ENCODE data around the gene NAA11.

Gene NAA11

GRCh38 chr4:79334341-79334740 is 8.5 kb upstream of the NAA11 start:
- Histone ChIP-seq H3K36me3 (ENCODE audit: insufficient read depth, low read length) (no peaks in the 10 kb centered on the region), H3K4me1 (ENCODE audit: insufficient read depth, low read length) (no peaks in the 10 kb centered on the region), H3K9ac (ENCODE audit: low read depth, low read length) (no peak overlapping the region), H3K9me3 (ENCODE audit: control insufficient read depth, insufficient read depth, low read length) (no peaks in the 10 kb centered on the region)

- Histone ChIP-seq H3K36me3 (ENCODE audit: insufficient read depth, low read length) (no peaks in the 10 kb centered on the region), H3K4me1 (ENCODE audit: insufficient read depth, low read length) (no peaks in the 10 kb centered on the region), H3K9me3 (ENCODE audit: control insufficient read depth, insufficient read depth, low read length) (no peaks in the 10 kb centered on the region), H3K9ac (ENCODE audit: low read depth, low read length) (no peak overlapping the region)
These were observed 5.4 kb upstream of the NAA11 start for GRCh38 chr4:79331126-79331876.

GRCh38 chr4:79330720-79331119 is 4.9 kb upstream of the NAA11 start:
- H3K9me3 ChIP-seq (ENCODE audit: control insufficient read depth, insufficient read depth, low read length), result no peaks in the 10 kb centered on the region
- no peak overlapping the region for H3K9ac ChIP-seq (ENCODE audit: low read depth, low read length)
- H3K4me1 ChIP-seq (ENCODE audit: insufficient read depth, low read length), result no peaks in the 10 kb centered on the region
- no peaks in the 10 kb centered on the region for H3K36me3 ChIP-seq (ENCODE audit: insufficient read depth, low read length)

- H3K36me3 ChIP-seq (ENCODE audit: insufficient read depth, low read length), result no peaks in the 10 kb centered on the region
- H3K9me3 ChIP-seq (ENCODE audit: control insufficient read depth, insufficient read depth, low read length), result no peaks in the 10 kb centered on the region
- no peaks in the 10 kb centered on the region for H3K4me1 ChIP-seq (ENCODE audit: insufficient read depth, low read length)
- H3K9ac ChIP-seq (ENCODE audit: low read depth, low read length), result no peak overlapping the region
These were observed 425 bp downstream of the NAA11 start for GRCh38 chr4:79325436-79325835.

- Histone ChIP-seq H3K9ac (ENCODE audit: low read depth, low read length) (no peak overlapping the region), H3K36me3 (ENCODE audit: insufficient read depth, low read length) (no peaks in the 10 kb centered on the region), H3K4me1 (ENCODE audit: insufficient read depth, low read length) (no peaks in the 10 kb centered on the region), H3K9me3 (ENCODE audit: control insufficient read depth, insufficient read depth, low read length) (no peaks in the 10 kb centered on the region)
These were observed 5.9 kb downstream of the NAA11 start for GRCh38 chr4:79319975-79320374.

- H3K9me3 ChIP-seq (ENCODE audit: control insufficient read depth, insufficient read depth, low read length), result no peaks in the 10 kb centered on the region
- H3K4me1 ChIP-seq (ENCODE audit: insufficient read depth, low read length), result no peaks in the 10 kb centered on the region
- H3K36me3 ChIP-seq (ENCODE audit: insufficient read depth, low read length), result no peaks in the 10 kb centered on the region
- no peak overlapping the region for H3K9ac ChIP-seq (ENCODE audit: low read depth, low read length)
These were observed 8.2 kb downstream of the NAA11 start for GRCh38 chr4:79317711-79318110.

- no peaks in the 10 kb centered on the region for H3K9me3 ChIP-seq (ENCODE audit: control insufficient read depth, insufficient read depth, low read length)
- H3K4me1 ChIP-seq (ENCODE audit: insufficient read depth, low read length), result no peaks in the 10 kb centered on the region
- no peak overlapping the region for H3K9ac ChIP-seq (ENCODE audit: low read depth, low read length)
- no peaks in the 10 kb centered on the region for H3K36me3 ChIP-seq (ENCODE audit: insufficient read depth, low read length)
These were observed 10.0 kb downstream of the NAA11 start for GRCh38 chr4:79315891-79316290.

- no peaks in the 10 kb centered on the region for H3K36me3 ChIP-seq (ENCODE audit: insufficient read depth, low read length)
- no peak overlapping the region for H3K9ac ChIP-seq (ENCODE audit: low read depth, low read length)
- no peaks in the 10 kb centered on the region for H3K9me3 ChIP-seq (ENCODE audit: control insufficient read depth, insufficient read depth, low read length)
- no peaks in the 10 kb centered on the region for H3K4me1 ChIP-seq (ENCODE audit: insufficient read depth, low read length)
These were observed 14.6 kb downstream of the NAA11 start for GRCh38 chr4:79311279-79311678.

- no peaks in the 10 kb centered on the region for H3K36me3 ChIP-seq (ENCODE audit: insufficient read depth, low read length)
- H3K9ac ChIP-seq (ENCODE audit: low read depth, low read length), result no peak overlapping the region
- H3K9me3 ChIP-seq (ENCODE audit: control insufficient read depth, insufficient read depth, low read length), result no peaks in the 10 kb centered on the region
- H3K4me1 ChIP-seq (ENCODE audit: insufficient read depth, low read length), result no peaks in the 10 kb centered on the region
These were observed 16.9 kb downstream of the NAA11 start for GRCh38 chr4:79308971-79309370.

GRCh38 chr4:79308137-79308536 is 17.7 kb downstream of the NAA11 start:
- Histone ChIP-seq H3K9me3 (ENCODE audit: control insufficient read depth, insufficient read depth, low read length) (no peaks in the 10 kb centered on the region), H3K9ac (ENCODE audit: low read depth, low read length) (no peak overlapping the region), H3K36me3 (ENCODE audit: insufficient read depth, low read length) (no peaks in the 10 kb centered on the region), H3K4me1 (ENCODE audit: insufficient read depth, low read length) (no peaks in the 10 kb centered on the region)

GRCh38 chr4:79306795-79307194 is 19.1 kb downstream of the NAA11 start:
- no peaks in the 10 kb centered on the region for H3K9me3 ChIP-seq (ENCODE audit: control insufficient read depth, insufficient read depth, low read length)
- H3K4me1 ChIP-seq (ENCODE audit: insufficient read depth, low read length), result no peaks in the 10 kb centered on the region
- no peak overlapping the region for H3K9ac ChIP-seq (ENCODE audit: low read depth, low read length)
- no peaks in the 10 kb centered on the region for H3K36me3 ChIP-seq (ENCODE audit: insufficient read depth, low read length)

- no peaks in the 10 kb centered on the region for H3K4me1 ChIP-seq (ENCODE audit: insufficient read depth, low read length)
- no peaks in the 10 kb centered on the region for H3K36me3 ChIP-seq (ENCODE audit: insufficient read depth, low read length)
- no peaks in the 10 kb centered on the region for H3K9me3 ChIP-seq (ENCODE audit: control insufficient read depth, insufficient read depth, low read length)
- H3K9ac ChIP-seq (ENCODE audit: low read depth, low read length), result no peak overlapping the region
These were observed 25.6 kb downstream of the NAA11 start for GRCh38 chr4:79300280-79300679.

- no peak overlapping the region for H3K9ac ChIP-seq (ENCODE audit: low read depth, low read length)
- no peaks in the 10 kb centered on the region for H3K4me1 ChIP-seq (ENCODE audit: insufficient read depth, low read length)
- no peaks in the 10 kb centered on the region for H3K9me3 ChIP-seq (ENCODE audit: control insufficient read depth, insufficient read depth, low read length)
- no peaks in the 10 kb centered on the region for H3K36me3 ChIP-seq (ENCODE audit: insufficient read depth, low read length)
These were observed 27.4 kb downstream of the NAA11 start for GRCh38 chr4:79298484-79298883.

- no peak overlapping the region for H3K9ac ChIP-seq (ENCODE audit: low read depth, low read length)
- H3K36me3 ChIP-seq (ENCODE audit: insufficient read depth, low read length), result no peaks in the 10 kb centered on the region
- H3K9me3 ChIP-seq (ENCODE audit: control insufficient read depth, insufficient read depth, low read length), result no peaks in the 10 kb centered on the region
These were observed 27.8 kb downstream of the NAA11 start for GRCh38 chr4:79298027-79298426.

GRCh38 chr4:79297479-79297878 is 28.4 kb downstream of the NAA11 start:
- H3K4me1 ChIP-seq (ENCODE audit: insufficient read depth, low read length), result no peaks in the 10 kb centered on the region
- no peak overlapping the region for H3K9ac ChIP-seq (ENCODE audit: low read depth, low read length)
- H3K36me3 ChIP-seq (ENCODE audit: insufficient read depth, low read length), result no peaks in the 10 kb centered on the region
- no peaks in the 10 kb centered on the region for H3K9me3 ChIP-seq (ENCODE audit: control insufficient read depth, insufficient read depth, low read length)

More at GRCh38 chr4:79298027-79298426, 27.8 kb downstream of the NAA11 start:
- no peaks in the 10 kb centered on the region for H3K4me1 ChIP-seq (ENCODE audit: insufficient read depth, low read length)

Measured in ES-I3 (cell line).